NK-92 (cell line): ENCODE measurements around the gene NPC1.
"Not testable (repeated sequence)": the region's sequence is repeated elsewhere in the genome, so short reads cannot be mapped to it uniquely, and the experiment has no call there.

Source experiments
- DNase-seq: peaks from one replicate; lab custom pipeline; 2025; ENCODE audit not compliant: unreplicated experiment; lab: John Stamatoyannopoulos, UW

NPC1 gene

DNA sequence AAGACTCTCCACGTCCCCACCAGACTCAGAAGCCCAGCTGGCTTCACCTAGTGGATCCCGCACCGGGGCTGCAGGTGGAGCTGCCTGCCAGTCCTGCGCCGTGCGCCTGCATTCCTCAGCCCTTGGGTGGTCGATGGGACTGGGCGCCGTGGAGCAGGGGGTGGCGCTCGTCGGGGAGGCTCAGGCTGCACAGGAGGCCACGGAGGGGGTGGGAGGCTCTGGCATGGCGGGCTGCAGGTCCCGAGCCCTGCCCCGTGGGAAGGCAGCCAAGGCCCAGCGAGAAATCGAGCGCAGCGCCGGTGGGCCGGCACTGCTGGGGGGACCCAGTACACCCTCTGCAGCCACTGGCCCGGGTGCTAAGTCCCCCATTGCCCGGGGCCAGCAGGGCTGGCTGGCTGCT is 8.8 kb downstream of the NPC1 start:
- DNase-seq = not testable (repeated sequence)

- DNase-seq = no peak
These were observed 11.0 kb downstream of the NPC1 start for GRCh38 chr18:23575309-23575651.

DNA sequence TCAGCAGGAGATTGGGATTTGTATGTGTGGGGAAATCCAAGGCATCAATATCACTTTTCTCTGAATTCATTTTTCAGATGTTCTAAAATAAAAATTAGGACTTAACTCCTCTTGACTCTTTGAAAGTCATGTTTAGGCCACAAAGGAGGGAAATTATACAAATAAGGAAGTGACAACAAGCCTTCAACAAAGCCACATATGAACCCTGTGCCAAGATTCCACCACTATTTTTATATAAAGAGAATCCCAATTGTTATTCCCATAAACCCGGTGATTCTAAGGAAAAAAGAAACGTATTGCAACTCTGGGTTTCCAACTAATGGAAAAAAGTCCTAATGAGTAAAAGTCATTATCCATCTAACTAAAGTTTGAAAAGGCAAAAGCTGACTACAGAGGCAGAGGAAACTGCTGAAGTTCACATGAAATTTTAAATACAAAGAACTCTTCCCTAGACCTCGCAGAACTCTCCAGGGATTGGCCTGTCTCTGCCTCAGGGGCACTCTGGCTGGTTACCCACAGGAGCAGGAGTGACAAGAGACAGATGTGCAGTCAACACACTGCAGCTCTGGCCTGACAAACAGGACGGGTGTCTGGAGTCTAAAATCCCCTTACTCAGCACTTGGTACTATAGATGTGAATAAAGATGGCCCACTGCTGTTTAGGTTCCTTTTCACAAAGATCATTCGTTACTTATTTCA is 11.5 kb downstream of the NPC1 start:
- no peak for DNase-seq

- DNase-seq = no peak
These were observed 12.5 kb downstream of the NPC1 start for GRCh38 chr18:23573626-23574431.

DNA sequence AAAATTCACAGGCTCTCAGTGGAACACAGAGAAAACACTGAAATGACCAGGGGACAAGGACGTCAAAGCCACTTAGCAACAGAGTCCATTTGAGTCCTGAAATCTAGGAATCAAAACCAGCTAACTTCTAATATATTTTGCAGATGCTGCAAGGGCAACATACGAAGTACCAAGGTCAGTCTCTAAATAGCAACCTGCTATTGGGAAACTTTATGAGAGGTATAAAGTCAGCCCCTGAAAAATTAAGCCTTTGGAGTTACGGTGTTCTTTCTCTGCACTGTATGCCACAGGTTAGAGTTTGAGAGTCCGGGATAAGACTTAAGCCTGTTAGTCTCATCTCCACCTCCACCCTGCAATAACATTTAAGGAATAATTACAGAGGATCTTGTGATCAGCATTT is 13.3 kb downstream of the NPC1 start:
- no peak for DNase-seq

DNA sequence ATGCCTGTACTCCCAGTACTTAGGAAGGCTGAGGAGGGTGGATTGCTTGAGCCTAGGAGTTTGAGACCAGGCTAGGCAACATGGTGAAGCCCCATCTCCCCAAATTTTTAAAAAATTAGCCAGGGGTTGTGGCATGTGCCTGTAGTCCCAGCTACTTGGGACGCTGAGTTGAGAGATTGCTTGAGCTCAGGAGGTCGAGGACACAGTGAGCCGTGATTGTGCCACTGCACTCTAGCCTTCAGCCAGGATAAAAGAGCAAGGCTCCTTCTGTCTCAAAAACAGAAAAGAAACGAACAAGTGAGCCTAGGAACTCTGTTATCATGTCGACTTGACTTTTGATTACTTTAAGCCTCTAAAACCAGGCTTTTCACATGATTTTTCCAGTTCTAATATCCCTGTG is 13.7 kb downstream of the NPC1 start:
- DNase-seq = no peak

GRCh38 chr18:23572012-23572411 is 14.3 kb downstream of the NPC1 start:
- DNase-seq = no peak

GRCh38 chr18:23570912-23571504 is 15.3 kb downstream of the NPC1 start:
- no peak for DNase-seq

DNA sequence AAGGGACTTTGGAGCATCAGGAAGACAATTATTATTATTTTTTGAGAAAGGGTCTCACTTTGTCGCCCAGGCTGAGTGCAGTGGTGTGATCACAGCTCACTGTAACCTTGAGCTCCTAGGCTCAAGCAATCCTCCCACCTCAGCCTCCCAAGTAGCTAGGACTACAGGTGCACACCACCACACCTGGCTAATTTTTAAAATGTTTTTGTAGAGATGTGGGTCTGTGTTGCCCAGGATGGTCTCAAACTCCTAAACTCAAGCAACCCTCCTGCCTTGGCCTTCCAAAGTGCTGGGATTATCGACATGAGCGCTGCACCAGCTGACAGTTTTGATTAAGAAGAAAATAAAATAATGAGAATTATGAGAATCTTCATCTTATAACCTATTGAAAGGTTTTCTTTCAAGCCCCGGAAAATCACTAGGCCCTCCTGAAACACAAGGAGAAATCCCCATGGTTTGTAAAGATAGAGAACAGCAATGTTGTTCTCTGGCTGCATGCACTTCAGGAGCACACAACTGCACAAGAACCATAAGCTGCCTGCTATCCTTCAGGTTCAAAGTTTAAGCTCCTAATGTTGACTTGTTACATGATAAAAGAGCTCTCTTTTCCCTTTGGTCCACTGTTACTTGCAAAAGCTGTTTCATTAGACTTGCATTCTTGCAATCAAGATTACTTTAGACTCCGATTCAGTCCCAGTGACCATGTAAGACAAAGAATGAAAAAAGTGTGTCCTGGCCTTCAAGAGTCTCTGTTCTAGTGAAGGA is 16.8 kb downstream of the NPC1 start:
- no peak for DNase-seq

DNA sequence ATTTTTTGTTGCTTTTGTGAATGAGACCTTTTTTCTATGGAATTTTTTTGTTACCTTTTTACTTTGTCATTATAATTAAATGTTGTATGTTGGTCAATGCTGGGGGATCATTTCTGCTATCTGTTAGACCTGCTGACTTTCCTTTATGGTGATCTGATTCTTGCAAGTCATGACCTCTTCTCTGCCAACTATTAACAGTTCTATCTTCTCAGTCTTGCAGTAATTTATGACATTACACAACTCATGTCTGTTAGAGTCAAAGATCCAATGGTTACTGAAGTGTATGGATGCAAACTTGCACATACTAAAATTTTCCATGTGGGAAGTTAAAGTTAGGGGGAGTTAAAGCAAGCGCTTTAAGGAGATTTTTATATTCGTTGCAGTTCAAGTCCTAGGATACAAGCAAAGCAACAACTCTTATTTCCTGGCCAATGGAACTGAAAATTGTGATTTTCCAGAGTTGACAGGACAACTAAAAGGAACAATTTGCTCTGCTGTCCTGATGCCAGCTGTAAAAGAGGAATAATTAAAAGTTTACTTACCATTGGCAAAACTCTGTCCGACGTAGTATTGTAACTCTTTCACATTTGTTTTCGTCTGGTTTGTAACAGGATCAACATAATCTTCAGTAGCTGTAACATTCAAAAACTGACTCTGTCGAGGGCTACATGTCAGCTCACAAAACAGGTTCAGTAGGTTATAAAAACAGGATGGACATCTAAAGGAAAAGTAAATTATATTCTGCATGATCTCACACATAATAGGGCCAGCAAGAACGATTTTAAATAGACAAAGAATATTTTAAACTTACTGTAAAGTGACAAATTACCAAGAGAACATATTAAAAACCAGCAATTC is 17.8 kb downstream of the NPC1 start:
- DNase-seq = no peak

- no peak for DNase-seq
These were observed 18.6 kb downstream of the NPC1 start for GRCh38 chr18:23567671-23568070.

GRCh38 chr18:23565916-23566547 is 20.3 kb downstream of the NPC1 start:
- DNase-seq = no peak

DNA sequence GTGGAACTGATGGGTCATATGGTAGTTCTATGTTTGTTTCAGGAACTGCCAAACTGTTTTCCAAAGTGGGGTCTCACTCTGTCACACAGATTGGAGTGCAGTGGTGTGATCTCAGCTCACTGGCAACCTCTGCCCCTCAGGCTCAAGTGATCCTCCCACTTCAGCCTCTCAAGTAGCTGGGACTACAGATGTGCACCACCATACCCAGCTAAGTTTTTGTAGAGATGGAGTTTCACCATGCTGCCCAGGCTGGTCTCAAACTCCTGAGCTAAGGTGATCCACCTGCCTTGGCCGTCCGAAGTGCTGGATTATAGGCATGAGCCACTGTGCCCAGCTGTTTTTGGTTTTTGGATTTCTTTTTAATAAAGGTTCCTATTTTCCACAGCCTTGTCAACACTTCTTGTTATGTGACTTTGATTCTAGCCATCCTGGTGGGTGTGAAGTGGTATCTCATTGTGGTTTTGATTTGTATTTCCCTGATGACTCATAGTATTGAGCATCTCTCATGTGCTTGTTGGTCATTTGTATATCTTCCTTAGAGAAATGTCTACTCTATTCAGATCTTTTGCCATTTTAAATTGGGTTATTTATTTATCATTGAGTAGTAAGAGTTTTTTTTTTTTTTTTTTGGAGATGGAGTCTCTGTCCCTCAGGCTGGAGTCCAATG is 22.8 kb downstream of the NPC1 start:
- no peak for DNase-seq

DNA sequence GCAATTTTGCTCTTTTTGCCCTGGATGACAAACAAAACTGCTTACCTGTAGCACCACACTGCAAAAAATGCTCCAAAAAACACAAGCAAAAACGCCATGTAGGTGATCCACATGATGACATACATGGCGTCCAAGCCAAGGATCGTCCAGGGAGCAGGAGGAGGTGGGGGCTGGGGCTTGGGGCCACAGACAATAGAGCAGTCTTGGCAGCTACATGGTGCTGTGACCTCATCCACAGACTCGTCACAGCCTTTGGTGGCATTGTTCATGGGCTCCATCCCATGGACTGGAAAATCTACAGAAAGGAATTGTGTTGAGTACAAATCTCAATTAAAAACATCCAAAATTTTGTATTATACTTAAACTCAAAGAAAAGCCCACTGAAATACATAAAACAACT is 26.1 kb downstream of the NPC1 start:
- no peak for DNase-seq

- DNase-seq = not testable (repeated sequence)
These were observed 28.8 kb downstream of the NPC1 start for GRCh38 chr18:23557511-23557910.

- DNase-seq = no peak
These were observed 30.0 kb downstream of the NPC1 start for GRCh38 chr18:23556145-23556780.

DNA sequence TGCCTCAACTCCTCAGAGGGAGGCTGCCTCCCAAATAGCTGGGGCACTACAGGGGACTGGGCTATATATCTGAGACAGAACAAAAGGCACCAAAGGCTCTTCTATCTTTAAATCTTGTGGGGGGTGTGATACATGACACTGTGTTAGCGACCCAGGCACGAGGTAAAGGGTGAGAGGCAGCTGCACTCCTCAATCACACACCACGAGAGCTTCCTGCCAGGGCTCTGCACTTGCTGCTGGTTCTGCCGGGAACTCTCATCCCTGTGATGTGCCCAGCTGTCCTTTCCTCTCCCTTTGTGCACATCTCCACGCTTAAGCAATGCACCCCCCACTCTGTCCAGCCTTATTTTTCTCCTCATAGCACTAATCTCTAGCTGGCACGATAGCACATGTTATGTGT is 32.4 kb downstream of the NPC1 start:
- no peak for DNase-seq

DNA sequence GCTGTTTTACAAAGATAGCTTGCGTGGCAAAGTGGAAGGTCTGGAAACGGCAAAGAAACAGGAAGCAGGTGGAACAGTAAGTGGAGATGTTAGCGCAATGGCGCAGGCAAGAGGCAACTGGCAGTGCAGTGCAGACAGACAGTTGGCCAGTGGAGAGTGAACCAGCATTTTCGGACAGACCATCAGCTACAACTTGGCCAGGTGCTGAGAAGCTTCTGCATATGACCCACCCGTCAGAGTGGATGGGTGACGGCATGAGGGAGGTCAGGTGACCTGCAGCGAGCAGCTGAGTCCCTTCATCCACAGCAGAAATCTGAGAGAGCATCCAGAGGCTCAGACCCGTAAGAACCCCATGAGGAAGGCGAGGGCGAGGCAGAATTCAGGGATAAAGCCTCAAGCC is 33.8 kb downstream of the NPC1 start:
- DNase-seq = no peak

- no peak for DNase-seq
These were observed 34.3 kb downstream of the NPC1 start for GRCh38 chr18:23551978-23552377.
